Stimulated activated CD4-positive, alpha-beta T cell treated with anti-CD3 and anti-CD28 coated beads, Interleukin-12 subunit alpha, Interleukin-12 subunit beta, amount 100 ng/mL, for 24 hours (primary cell): ENCODE data around the gene IGLL5.
A peak's percentile ranks its signal among the peaks of the same experiment; 100 is the strongest.

Source experiments
- DNase-seq, 2 experiments: peaks; one replicate each; pipeline ENCODE4 v3.0.0-alpha.2; 2020; ENCODE audit warnings: low read depth in 2 of 2

The IGLL5 gene

DNA sequence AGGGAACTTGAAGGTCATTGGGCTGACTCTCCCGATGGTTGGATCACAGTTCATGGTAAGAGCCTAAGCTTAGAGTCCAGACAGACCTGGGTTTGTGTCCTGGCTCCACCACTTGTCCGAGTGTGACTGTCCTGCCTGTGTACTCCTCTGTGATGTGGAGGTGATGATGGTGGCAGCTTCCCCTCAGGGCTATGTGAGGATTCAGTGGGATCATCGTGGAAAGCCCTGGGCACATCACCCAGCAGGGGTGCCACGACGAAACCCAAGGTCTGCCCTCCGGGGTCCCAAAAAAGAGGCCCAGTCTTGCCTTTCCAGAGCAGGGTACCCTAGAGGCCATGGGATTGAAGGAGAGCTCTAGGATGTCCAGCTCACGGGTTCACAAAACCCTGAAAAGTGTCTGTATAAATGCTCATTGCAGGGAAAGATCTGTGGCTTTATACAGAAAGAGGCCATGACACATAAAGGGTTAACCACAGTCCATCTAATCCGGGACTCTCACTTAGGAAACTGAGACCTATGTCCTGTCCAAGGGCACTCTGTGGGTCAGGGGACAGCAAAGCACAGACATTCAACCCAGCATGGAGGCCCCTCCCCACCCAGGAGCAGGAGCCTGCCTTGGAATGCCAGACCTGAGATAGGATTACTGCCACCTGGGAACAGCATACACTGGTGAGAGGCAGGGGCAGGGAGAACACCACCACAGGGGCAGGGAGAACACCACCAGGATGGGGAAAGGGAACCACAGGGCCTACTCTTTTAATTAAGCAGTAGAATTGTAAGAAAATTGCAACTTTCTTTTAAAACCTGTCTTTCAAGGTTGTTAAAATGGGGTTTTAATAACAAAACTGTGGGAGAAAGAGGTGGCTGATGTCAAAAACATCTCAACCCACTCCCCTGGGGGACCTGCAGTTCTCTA is 51.3 kb downstream of the IGLL5 start:
- no peak for DNase-seq

DNA sequence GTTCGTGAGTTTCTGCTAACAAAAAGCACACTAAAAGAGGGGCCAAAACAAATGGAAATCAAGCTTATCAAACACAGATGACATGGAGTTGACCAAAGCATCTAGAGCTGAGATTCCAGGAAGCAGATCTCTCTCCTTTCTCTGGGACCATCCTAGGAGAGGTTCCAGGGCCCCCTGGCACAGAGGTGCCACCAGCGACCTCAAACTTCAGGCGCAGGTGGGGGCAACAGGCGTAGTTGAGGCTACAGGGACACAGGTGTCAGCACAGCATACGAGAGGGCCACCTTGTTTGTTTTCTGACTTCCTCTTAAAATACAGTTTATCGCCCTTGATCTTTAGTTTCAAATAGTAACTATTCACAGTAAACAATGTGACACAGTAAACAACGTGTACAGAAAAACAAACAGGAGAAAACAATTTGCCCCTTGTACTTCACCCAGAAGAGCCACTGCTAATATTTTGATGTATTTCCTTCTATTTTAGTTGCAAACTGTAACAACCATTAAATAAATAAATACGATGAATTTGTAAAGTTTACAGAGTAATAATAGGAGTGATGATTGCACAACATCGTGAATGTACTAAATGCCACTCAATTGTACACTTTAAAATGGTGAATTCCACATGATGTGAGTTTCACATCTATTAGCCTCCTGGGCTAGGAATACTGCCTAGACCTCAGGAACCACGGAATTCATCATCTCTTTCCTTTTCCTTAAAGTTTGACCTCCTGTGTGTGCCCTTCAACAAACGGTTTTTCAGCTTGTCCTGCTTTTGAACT is 52.2 kb downstream of the IGLL5 start:
- DNase-seq = no peak

DNA sequence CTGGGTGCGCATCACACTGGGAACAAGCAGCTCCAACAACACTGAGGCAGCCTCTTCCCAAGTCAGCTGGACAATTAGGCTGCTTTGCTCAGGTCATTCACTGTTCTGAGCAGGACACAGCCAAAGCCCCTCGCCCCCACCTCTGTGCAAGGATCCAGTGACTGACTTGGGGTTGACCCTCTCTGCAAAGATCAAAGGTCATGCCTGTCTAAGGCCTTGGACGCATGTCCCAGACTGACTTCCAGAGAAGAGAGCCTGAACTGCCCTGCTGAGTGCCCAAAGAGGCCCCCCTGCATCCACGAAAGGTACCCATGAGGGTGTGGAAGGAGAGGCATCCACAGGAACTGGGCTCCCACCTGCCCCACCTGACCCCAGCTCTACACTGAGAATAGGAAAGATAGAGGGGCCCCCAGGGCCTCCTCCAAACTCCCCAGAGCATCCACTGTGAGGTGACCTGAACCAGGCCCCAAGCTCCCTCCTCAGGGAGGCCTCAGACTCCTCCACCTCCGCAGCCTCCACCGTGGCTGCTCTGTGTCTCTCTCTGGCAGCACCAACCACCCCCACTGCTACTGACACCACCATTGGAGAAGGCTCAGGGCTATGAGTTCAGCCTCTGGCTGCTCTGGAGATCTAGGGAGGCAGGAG is 53.5 kb downstream of the IGLL5 start:
- no peak for DNase-seq

DNA sequence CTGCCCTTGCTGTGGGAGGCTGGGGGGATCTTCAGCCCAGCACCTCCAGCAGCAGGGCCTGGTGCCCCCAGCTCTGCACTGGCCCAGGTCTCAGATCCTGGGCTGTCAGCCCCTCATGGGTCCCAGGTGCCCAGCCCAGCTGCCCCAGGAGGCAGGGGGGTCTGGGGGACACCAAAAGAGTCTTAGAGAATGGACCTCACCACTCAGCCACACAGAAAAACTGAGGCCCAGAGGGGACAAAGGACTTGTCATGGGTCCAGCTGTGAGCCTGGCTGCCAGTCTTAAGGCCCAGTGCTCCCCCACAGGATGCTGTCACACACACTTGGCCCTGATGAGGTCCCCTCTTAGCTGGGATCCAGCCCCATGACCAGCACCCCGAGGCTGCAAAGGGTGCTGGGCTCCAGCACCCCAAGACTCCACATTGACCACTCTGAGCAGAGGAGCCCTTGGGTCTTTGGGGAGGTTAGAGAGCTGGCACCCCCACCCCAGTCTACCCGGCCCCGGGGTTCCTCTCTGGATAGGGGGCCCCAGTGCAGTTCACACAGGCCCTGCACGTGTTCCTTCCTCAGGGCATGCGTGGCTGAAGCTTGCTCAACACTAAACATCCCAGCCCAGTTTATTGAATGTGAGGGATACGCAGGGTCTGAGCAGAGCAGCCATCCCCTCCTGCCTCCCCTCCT is 54.4 kb downstream of the IGLL5 start:
- no peak for DNase-seq

DNA sequence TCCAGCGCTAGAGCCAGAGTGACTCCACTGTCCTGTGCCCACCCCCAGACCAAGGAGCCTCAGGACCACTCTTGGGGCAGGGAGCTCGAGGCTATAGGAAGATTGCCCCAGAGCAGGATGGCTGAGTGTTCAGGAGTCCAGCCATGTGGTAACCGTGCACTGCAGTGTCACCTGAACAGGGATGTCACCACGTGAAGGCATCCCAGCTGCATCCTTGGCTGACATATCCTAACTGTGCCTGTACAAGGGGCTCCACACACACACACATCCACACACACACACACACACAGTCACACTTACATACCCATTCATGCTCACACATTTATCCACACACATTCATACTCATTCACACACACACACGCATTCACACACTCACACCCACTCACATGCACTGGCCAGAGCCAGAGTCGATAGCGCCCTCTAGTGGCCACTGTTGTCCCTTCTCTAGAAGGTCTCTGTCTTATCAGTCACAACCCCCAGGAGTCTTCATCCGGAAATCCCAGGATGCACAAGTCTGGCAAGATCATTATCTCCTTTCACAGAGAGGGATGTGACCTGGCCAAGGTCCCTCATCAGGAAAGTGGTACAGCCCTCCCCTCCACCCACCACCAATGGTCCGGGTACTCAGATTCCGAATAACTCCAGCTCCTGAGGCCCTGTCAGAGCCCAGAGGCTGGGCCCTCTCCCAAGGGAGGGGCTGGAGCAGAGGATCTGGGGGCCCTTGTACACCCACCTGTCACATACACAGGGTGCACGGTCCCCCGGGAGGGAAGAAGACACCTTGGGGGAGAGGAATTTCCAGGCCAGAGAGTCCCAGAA is 55.1 kb downstream of the IGLL5 start:
- peak; percentile 50 to 79 for DNase-seq

DNA sequence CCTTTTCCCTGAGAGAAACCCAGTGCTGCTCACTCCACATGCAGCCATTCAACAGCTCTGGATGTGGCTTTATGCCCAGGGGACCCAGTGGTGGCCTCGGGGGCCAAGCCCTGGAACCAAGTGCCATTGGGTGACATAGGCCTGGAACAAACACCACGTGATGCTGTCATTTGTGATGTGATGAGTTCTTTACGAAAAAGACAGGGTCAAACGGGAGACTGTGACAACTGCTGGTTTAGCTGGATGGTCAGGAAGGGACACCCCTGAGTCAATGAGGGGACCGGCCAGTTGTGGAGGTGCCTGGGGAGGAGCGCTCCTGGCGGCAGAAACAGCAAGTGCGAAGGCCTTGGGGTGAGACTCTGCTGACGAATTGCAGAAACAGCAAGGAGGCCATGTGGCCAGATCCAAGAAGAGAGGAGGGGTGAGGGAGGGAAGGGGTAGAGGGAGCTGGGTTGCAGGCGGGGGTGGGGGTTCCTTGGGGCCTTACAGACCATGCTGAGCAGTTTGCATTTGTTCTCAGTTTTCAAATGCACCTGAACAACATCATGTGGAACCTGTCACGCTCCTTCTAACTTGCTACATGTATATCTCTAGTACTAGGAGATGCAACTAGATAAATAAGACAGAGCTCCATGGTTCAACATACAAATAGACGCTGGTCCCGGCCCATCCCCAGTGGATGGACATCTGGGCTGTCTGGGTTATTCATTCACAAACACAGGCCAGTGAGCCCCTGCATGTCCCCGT is 56.1 kb downstream of the IGLL5 start:
- DNase-seq = no peak

DNA sequence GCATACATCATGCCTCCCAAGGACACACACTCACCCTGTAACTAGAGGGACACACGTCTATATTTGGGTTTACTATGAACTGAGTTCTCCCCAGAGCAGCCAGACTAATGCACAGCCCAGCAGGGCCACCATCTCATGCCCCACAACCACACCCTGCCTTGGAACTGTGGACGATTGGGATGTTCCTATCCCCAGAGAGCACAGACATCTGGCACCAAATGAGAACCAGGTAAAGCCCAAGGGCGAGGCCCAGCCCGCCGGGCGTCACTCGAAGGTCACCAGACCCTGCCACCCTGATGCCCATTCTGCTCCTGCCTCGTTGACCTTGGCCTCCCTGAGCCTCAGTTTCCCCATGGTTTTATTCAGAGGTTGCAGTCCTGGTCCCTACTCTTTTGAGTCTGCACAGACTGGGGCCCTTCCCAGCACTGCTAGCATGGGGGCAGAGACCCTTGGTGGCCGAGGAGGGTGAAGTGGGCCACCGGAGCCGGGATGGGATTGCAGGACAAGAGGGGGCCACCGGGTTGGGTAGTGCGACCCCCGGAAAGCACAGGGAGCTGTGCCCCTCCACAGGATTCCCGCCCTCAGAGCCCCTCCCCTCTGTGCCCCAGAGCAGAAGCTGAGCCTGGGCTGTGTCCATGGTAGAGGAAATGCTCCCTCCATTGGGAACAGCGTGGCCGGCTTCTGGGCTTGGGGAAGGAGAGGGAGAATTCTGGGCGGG is 56.8 kb downstream of the IGLL5 start:
- no peak for DNase-seq

DNA sequence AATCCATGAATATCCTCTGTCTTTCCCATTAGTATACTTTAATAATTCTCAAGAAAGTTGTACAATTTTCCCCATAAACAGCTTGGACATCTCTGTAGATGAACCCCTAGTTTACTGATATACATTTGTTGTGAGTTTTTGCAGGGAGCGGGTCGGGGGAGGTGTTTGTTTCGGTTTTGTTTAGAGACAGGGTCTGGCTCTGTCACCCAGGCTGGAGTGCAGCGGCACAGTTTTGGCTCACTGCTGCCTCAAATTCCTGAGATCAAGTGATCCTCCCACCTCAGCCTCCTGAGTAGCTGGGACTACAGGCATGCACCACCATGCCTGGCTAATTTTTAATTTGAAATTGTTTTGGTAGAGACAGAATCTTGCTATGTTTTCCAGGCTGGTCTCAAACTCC is 57.6 kb downstream of the IGLL5 start:
- DNase-seq = no peak
